GM12878 (cell line): ENCODE measurements around the gene PTPRC. TPM values are rescaled to one million over a fixed set of nuclear protein-coding genes. Genes with fewer than 3 reads are reported as not detected.

Experiments
- ATAC-seq: fragments of 200-7000 bp; cut with Tn5 transposase; 3 replicates; pipeline ENCODE4 v1.9.1; 2020; ENCODE audit warnings: mild to moderate bottlenecking, moderate library complexity
- BruUV-seq: library from RNA; stranded (reverse); fragments of 400-500 nt; replicated peaks from 2 replicates; lab custom pipeline; 2021; lab: Mats Ljungman, UMichigan
- CTCF ChIA-PET: fragments of 300-600 bp; sonication (Branson Sonifier 250); formaldehyde crosslinking; extraction: SDS; loops from one replicate; lab custom pipeline; 2021; ENCODE audit warnings: inconsistent platforms; lab: Yijun Ruan, JAX
- POLR2A ChIA-PET: fragments of 350-600 bp; formaldehyde crosslinking; extraction: SDS; loops from one replicate; lab custom pipeline; 2021; ENCODE audit warnings: inconsistent platforms; lab: Charles Lee
- RAD21 ChIA-PET: fragments of 300-600 bp; sonication (Branson Sonifier 250); formaldehyde crosslinking; loops from one replicate; lab custom pipeline; 2023; ENCODE audit warnings: antibody characterized with exemption; ENCODE audit not compliant: unreplicated experiment; lab: Charles Lee
- SMC1A ChIA-PET: fragments of 300-600 bp; sonication (Branson Sonifier 250); formaldehyde crosslinking; loops from one replicate; lab custom pipeline; 2023; ENCODE audit not compliant: unreplicated experiment, uncharacterized antibody; lab: Charles Lee
- DNase-seq: peaks from one replicate; pipeline ENCODE4 v3.0.0-alpha.2; 2011; ENCODE audit warnings: low read depth, low spot score
- FAIRE-seq: peaks from 3 replicates; lab custom pipeline; 2011; peaks lifted over from hg19 to GRCh38; lab: Jason Lieb, UNC
- H2AFZ ChIP-seq: 2 replicates; pipeline ENCODE4 v1.6.0; 2011; ENCODE audit warnings: low read depth, low read length, control low read depth; ENCODE audit not compliant: control insufficient read depth
- H3K27ac ChIP-seq: 2 replicates; pipeline ENCODE4 v1.5.1; 2011; ENCODE audit warnings: control low read depth; ENCODE audit not compliant: control insufficient read depth, insufficient read depth
- H3K27me3 ChIP-seq, 2 experiments: replicated peaks in 1 of 2; 2 replicates each; pipeline versions ENCODE4 v1.6.0 to v1.6.1; 2011; ENCODE audit warnings: low read length in 1 of 2; ENCODE audit not compliant: control insufficient read depth in 2 of 2, insufficient read depth in 2 of 2
- H3K36me3 ChIP-seq, 2 experiments: 2 replicates each; pipeline ENCODE4 v1.5.1; 2011; ENCODE audit warnings: low read length in 1 of 2; ENCODE audit not compliant: control insufficient read depth in 2 of 2, insufficient read depth in 2 of 2
- H3K4me1 ChIP-seq: 2 replicates; pipeline ENCODE4 v1.6.1; 2011; ENCODE audit warnings: mild to moderate bottlenecking, low read length, moderate library complexity, mixed read lengths; ENCODE audit not compliant: control insufficient read depth, insufficient read depth
- H3K4me2 ChIP-seq: 2 replicates; pipeline ENCODE4 v1.6.0; 2011; ENCODE audit warnings: control low read depth; ENCODE audit not compliant: control insufficient read depth, insufficient read depth
- H3K4me3 ChIP-seq: fragments of 200-600 bp; sonication (generic); 2 replicates; pipeline ENCODE4 v1.5.1; 2016
- H3K79me2 ChIP-seq: 2 replicates; pipeline ENCODE4 v1.6.0; 2011; ENCODE audit warnings: low read length; ENCODE audit not compliant: control insufficient read depth, insufficient read depth
- H3K9ac ChIP-seq: 2 replicates; pipeline ENCODE4 v1.8.0; 2011; ENCODE audit warnings: low read length, control low read depth, mixed read lengths; ENCODE audit not compliant: control insufficient read depth, insufficient read depth
- H3K9me3 ChIP-seq: replicated peaks from 3 replicates; pipeline ENCODE4 v1.5.1; 2011; ENCODE audit warnings: mild to moderate bottlenecking, low read length; ENCODE audit not compliant: control insufficient read depth, insufficient read depth
- H4K20me1 ChIP-seq: 2 replicates; pipeline ENCODE4 v1.6.0; 2011; ENCODE audit not compliant: control insufficient read depth, insufficient read depth
- CEBPZ ChIP-seq: fragments of 150-350 bp; IDR thresholded peaks from 2 replicates; pipeline ENCODE4 v1.6.1; 2016; ENCODE audit warnings: low read depth, low read length
- CHD1 ChIP-seq: IDR thresholded peaks from 2 replicates; pipeline ENCODE4 v1.6.1; 2012; ENCODE audit warnings: low read depth, low read length, improper control_type of control experiment
- CUX1 ChIP-seq: IDR thresholded peaks from 2 replicates; pipeline ENCODE4 v1.6.1; 2012; ENCODE audit warnings: improper control_type of control experiment, low read depth, low read length; ENCODE audit not compliant: insufficient replicate concordance
- HCFC1 ChIP-seq: fragments of 150-350 bp; IDR thresholded peaks from 2 replicates; pipeline ENCODE4 v1.6.1; 2014; ENCODE audit warnings: low read length
- HDAC6 ChIP-seq: fragments of 200-600 bp; sonication (generic); IDR thresholded peaks from one replicate; pipeline ENCODE4 v1.8.0; 2017; ENCODE audit warnings: antibody characterized with exemption; ENCODE audit not compliant: unreplicated experiment
- RELA ChIP-seq: fragments of 450-650 bp; IDR thresholded peaks from 2 replicates; pipeline ENCODE4 v1.8.0; 2014; ENCODE audit warnings: borderline replicate concordance; ENCODE audit not compliant: partially characterized antibody
- RELB ChIP-seq: fragments of 450-650 bp; IDR thresholded peaks from 2 replicates; pipeline ENCODE4 v1.6.1; 2017; ENCODE audit warnings: low read depth, mild to moderate bottlenecking, moderate library complexity
- WGBS: methylation state at CpG from one replicate; pipeline ENCODE4 v1.1.6; 2016; ENCODE audit warnings: low lambda C conversion rate; ENCODE audit not compliant: insufficient replicate concordance, insufficient coverage; ENCODE audit errors: missing lambda C conversion rate; 5-methylcytosine and 5-hydroxymethylcytosine counted together
- in situ Hi-C: fragments of 300-500 bp; cut with MboI; formaldehyde crosslinking; loops from 9 replicates; pipeline ENCODE4 v1.14.3; 2018; ENCODE audit warnings: mixed read lengths
- intact Hi-C: fragments of 100-400 bp; cut with micrococcal nuclease; formaldehyde crosslinking; loops from one replicate; pipeline ENCODE4 v1.14.2; 2022; ENCODE audit not compliant: unreplicated experiment
- polyA plus RNA-seq, 11 experiments: library from polyadenylated mRNA; depleted of rRNA in 4 of 11; unstranded in 6 of 11; stranded (reverse) in 5 of 11; fragments of >200 nt; fragmentation: Nextera tagmentation in 4 of 11; fragmentation: Illumina TruSeq in 1 of 11; extraction: Ambion mirVana in 4 of 11; extraction: Trizol in 1 of 11; gene quantifications; 1 replicate in 1 of 11; 2 replicates in 10 of 11; pipeline versions ENCODE4 v1.2.1 to v1.2.3, GENCODE V29; 2011 to 2016; ENCODE audit warnings: inconsistent platforms in 2 of 11, missing spikeins in 2 of 11, low read depth in 1 of 11
- total RNA-seq, 4 experiments: library from RNA; depleted of rRNA in 3 of 4; stranded (reverse); fragments of >200 nt in 3 of 4; fragmentation: Illumina TruSeq in 1 of 4; extraction: Trizol in 1 of 4; gene quantifications; 2 replicates each; pipeline versions ENCODE4 v1.2.1 to v1.2.3, GENCODE V29; 2013 to 2021

The PTPRC gene
- total and polyA plus RNA-seq, 10 of the 15 experiments (the other 5 are each of a cell fraction or from before 2014, with no cell fraction given), result 72.9 to 221 (median 118) TPM

- in situ Hi-C loops (loop anchor here (10.0 to 25.0 kb wide), 3 partner anchors 597 to 1145 kb away; partner anchors contain the start of genes C1orf53 and LHX9), intact Hi-C loops (loop anchor here (1.0 to 5.0 kb wide), 5 partner anchors 41 to 525 kb away; partner anchors contain the start of gene NEK7)
- H3K79me2 ChIP-seq, result peaks cover 24% of the 10 kb centered on the region
- H2AFZ ChIP-seq, result peak overlapping the region; percentile 21; the same call in 1 of the 2 replicates
- H3K27ac ChIP-seq, result peak overlapping the region; percentile 81
- H3K36me3 ChIP-seq, result peaks cover 3 to 5% of the 10 kb centered on the region in 2 experiments; a peak in 3 of 4 replicates
- DNase-seq (peak; percentile 97), FAIRE-seq (peak; percentile 93), ATAC-seq (peak; percentile 93)
- no peaks in the 10 kb centered on the region for H3K27me3 ChIP-seq
- BruUV-seq, result TSS peak; percentile 17
- WGBS, result 2% methylated on average over 7 of the region's 7 CpGs
- peak overlapping the region; percentile 12; the same call in 1 of the 2 replicates for H3K4me3 ChIP-seq
- H3K9me3 ChIP-seq, result no peaks in the 10 kb centered on the region; the same call in 1 of the 3 replicates
- peak overlapping the region; percentile 72 for H3K4me2 ChIP-seq
- ChIA-PET SMC1A (interaction anchor here (0.7 to 6.6 kb wide), 37 partner anchors 10 to 516 kb away, joined by 3 to 165 read pairs (median 6); partner anchors contain the start of genes ATP6V1G3 and PTPRC), POLR2A (interaction anchor here (0.6 to 2.4 kb wide), 16 partner anchors 9 to 518 kb away, joined by 3 to 14 read pairs (median 6); partner anchors contain the start of gene PTPRC), RAD21 (interaction anchor here (0.6 to 6.7 kb wide), 37 partner anchors 8 to 529 kb away, joined by 3 to 139 read pairs (median 7); partner anchors contain the start of gene PTPRC), CTCF (interaction anchor here (0.6 to 5.6 kb wide), 18 partner anchors 8 to 782 kb away, joined by 3 to 48 read pairs (median 6); no protein-coding TSS in a partner anchor)
- peak overlapping the region; percentile 2; the same call in 1 of the 2 replicates for H3K9ac ChIP-seq
- peaks cover 63% of the 10 kb centered on the region for H3K4me1 ChIP-seq
- H4K20me1 ChIP-seq, result no peaks in the 10 kb centered on the region
- TF ChIP-seq RELB (peak; percentile 90), CEBPZ (no peak), HCFC1 (no peak), RELA (no peak), CHD1 (no peak), HDAC6 (no peak), CUX1 (peak; percentile 16)
Observed at GRCh38 chr1:198681831-198682759, 43.3 kb downstream of the PTPRC start.
